IMR-90 (cell line): Measurements from ENCODE around the gene MIEF2. TPM values are rescaled to one million over a fixed set of nuclear protein-coding genes. Genes with fewer than 3 reads are reported as not detected.

Experiments
- ATAC-seq: fragments of 200-7000 bp; cut with Tn5 transposase; 2 replicates; pipeline ENCODE4 v1.9.1; 2020; ENCODE audit warnings: low read depth, mild to moderate bottlenecking, moderate library complexity
- BruUV-seq: library from RNA; stranded (reverse); fragments of 400-500 nt; replicated peaks from 2 replicates; lab custom pipeline; 2021; lab: Mats Ljungman, UMichigan
- CTCF ChIA-PET: fragments of 300-600 bp; formaldehyde crosslinking; extraction: SDS; loops from one replicate; lab custom pipeline; 2021; ENCODE audit warnings: antibody characterized with exemption; lab: Yijun Ruan, JAX
- POLR2A ChIA-PET: fragments of 300-600 bp; sonication (Branson Sonifier 250); formaldehyde crosslinking; loops from one replicate; lab custom pipeline; 2022; ENCODE audit warnings: antibody characterized with exemption; ENCODE audit not compliant: unreplicated experiment; lab: Charles Lee
- DNase-seq: peaks from one replicate; pipeline ENCODE4 v3.0.0; 2013
- H2AFZ ChIP-seq: replicated peaks from 2 replicates; pipeline ENCODE3; 2013; ENCODE audit warnings: low read length, mild to moderate bottlenecking; ENCODE audit not compliant: poor library complexity
- H2AK5ac ChIP-seq: 2 replicates; pipeline ENCODE4 v1.6.1; 2013; ENCODE audit warnings: low read depth, low read length, inconsistent platforms
- H2AK9ac ChIP-seq: replicated peaks from 2 replicates; pipeline ENCODE3; 2013; ENCODE audit warnings: mild to moderate bottlenecking, low read depth, low read length, moderate library complexity; ENCODE audit not compliant: poor library complexity
- H2BK120ac ChIP-seq: 2 replicates; pipeline ENCODE4 v1.6.1; 2013; ENCODE audit warnings: low read depth, low read length, inconsistent platforms
- H2BK15ac ChIP-seq: 3 replicates; pipeline ENCODE4 v1.6.1; 2013; ENCODE audit warnings: low read depth, low read length, inconsistent platforms
- H2BK20ac ChIP-seq: 2 replicates; pipeline ENCODE4 v1.6.1; 2013; ENCODE audit warnings: low read depth, mild to moderate bottlenecking, inconsistent platforms, low read length, moderate library complexity
- H2BK5ac ChIP-seq: 2 replicates; pipeline ENCODE4 v1.6.1; 2013; ENCODE audit warnings: mild to moderate bottlenecking, low read depth, low read length, inconsistent platforms; ENCODE audit not compliant: poor library complexity, severe bottlenecking
- H3K14ac ChIP-seq: replicated peaks from 2 replicates; pipeline ENCODE4 v1.6.1; 2013; ENCODE audit warnings: low read depth, low read length, inconsistent platforms
- H3K18ac ChIP-seq: 2 replicates; pipeline ENCODE4 v1.6.1; 2013; ENCODE audit warnings: low read depth, low read length, control low read depth
- H3K23ac ChIP-seq: 2 replicates; pipeline ENCODE4 v1.6.1; 2013; ENCODE audit warnings: low read depth, low read length, inconsistent platforms
- H3K27ac ChIP-seq: 2 replicates; pipeline ENCODE4 v1.5.1; 2013; ENCODE audit warnings: mild to moderate bottlenecking, control low read depth, low read length; ENCODE audit not compliant: insufficient read depth
- H3K27me3 ChIP-seq: 2 replicates; pipeline ENCODE4 v1.6.1; 2013; ENCODE audit warnings: low read length; ENCODE audit not compliant: control insufficient read depth, insufficient read depth
- H3K36me3 ChIP-seq: 2 replicates; pipeline ENCODE4 v1.6.1; 2013; ENCODE audit warnings: low read length, mixed read lengths; ENCODE audit not compliant: control insufficient read depth, insufficient read depth
- H3K4ac ChIP-seq: 2 replicates; pipeline ENCODE4 v1.6.1; 2013; ENCODE audit warnings: low read depth, low read length, inconsistent platforms
- H3K4me1 ChIP-seq: 2 replicates; pipeline ENCODE4 v1.6.1; 2013; ENCODE audit warnings: low read length, mixed read lengths; ENCODE audit not compliant: control insufficient read depth, insufficient read depth
- H3K4me2 ChIP-seq: 2 replicates; pipeline ENCODE4 v1.6.1; 2013; ENCODE audit warnings: low read depth, mild to moderate bottlenecking, control low read depth, low read length, moderate library complexity
- H3K4me3 ChIP-seq: 2 replicates; pipeline ENCODE4 v1.5.1; 2013; ENCODE audit warnings: low read depth, mild to moderate bottlenecking, control low read depth, low read length, moderate library complexity; ENCODE audit not compliant: insufficient read depth
- H3K56ac ChIP-seq: 2 replicates; pipeline ENCODE4 v1.6.1; 2013; ENCODE audit warnings: low read length, inconsistent platforms; ENCODE audit not compliant: insufficient read depth; ENCODE audit errors: extremely low read depth
- H3K79me1 ChIP-seq, 2 experiments: 2 replicates each; pipeline ENCODE4 v1.6.1; 2013; ENCODE audit warnings: low read length in 2 of 2, inconsistent platforms in 1 of 2, low read depth in 1 of 2
- H3K9ac ChIP-seq: 2 replicates; pipeline ENCODE4 v1.6.1; 2013; ENCODE audit warnings: low read depth, low read length, control low read depth
- H3K9me1 ChIP-seq: 2 replicates; pipeline ENCODE4 v1.6.1; 2013; ENCODE audit warnings: low read length, inconsistent platforms; ENCODE audit not compliant: insufficient read depth
- H3K9me3 ChIP-seq: 2 replicates; pipeline ENCODE4 v1.6.1; 2013; ENCODE audit warnings: low read length; ENCODE audit not compliant: control insufficient read depth, insufficient read depth
- H4K20me1 ChIP-seq: 2 replicates; pipeline ENCODE4 v1.6.1; 2013; ENCODE audit warnings: low read length, inconsistent platforms; ENCODE audit not compliant: insufficient read depth
- H4K5ac ChIP-seq: 2 replicates; pipeline ENCODE4 v1.6.1; 2013; ENCODE audit warnings: mild to moderate bottlenecking, low read depth, low read length, control low read depth
- H4K8ac ChIP-seq, 2 experiments: 2 replicates each; pipeline ENCODE4 v1.6.1; 2013; ENCODE audit warnings: low read depth in 2 of 2, low read length in 2 of 2, control low read depth in 1 of 2, inconsistent platforms in 1 of 2
- H4K91ac ChIP-seq: 2 replicates; pipeline ENCODE4 v1.6.1; 2013; ENCODE audit warnings: low read depth, low read length, inconsistent platforms; ENCODE audit not compliant: insufficient read depth
- CEBPB ChIP-seq: IDR thresholded peaks from 2 replicates; pipeline ENCODE4 v1.6.1; 2012; ENCODE audit warnings: low read depth, low read length, improper control_type of control experiment
- CHD1 ChIP-seq: IDR thresholded peaks from 2 replicates; pipeline ENCODE4 v1.6.1; 2012; ENCODE audit warnings: low read depth, low read length, improper control_type of control experiment
- ELK1 ChIP-seq: fragments of 150-350 bp; IDR thresholded peaks from 2 replicates; pipeline ENCODE4 v1.6.1; 2016; ENCODE audit warnings: low read depth, mild to moderate bottlenecking, low read length, moderate library complexity, borderline replicate concordance
- MAZ ChIP-seq: IDR thresholded peaks from 2 replicates; pipeline ENCODE4 v1.6.1; 2012; ENCODE audit warnings: low read depth, mild to moderate bottlenecking, low read length, improper control_type of control experiment, moderate library complexity, borderline replicate concordance
- MXI1 ChIP-seq: IDR thresholded peaks from 2 replicates; pipeline ENCODE4 v1.6.1; 2012; ENCODE audit warnings: low read depth, mild to moderate bottlenecking, low read length, moderate library complexity, borderline replicate concordance
- NFE2L2 ChIP-seq: fragments of 150-350 bp; IDR thresholded peaks from 2 replicates; pipeline ENCODE4 v1.6.1; 2016; ENCODE audit warnings: low read depth, mild to moderate bottlenecking, low read length
- POLR2A ChIP-seq: IDR thresholded peaks from 2 replicates; pipeline ENCODE4 v1.6.1; 2012; ENCODE audit warnings: mild to moderate bottlenecking, low read depth, low read length
- RAD21 ChIP-seq: IDR thresholded peaks from 2 replicates; pipeline ENCODE4 v1.6.1; 2012; ENCODE audit warnings: low read length, improper control_type of control experiment
- RFX5 ChIP-seq: IDR thresholded peaks from 2 replicates; pipeline ENCODE4 v1.8.0; 2012; ENCODE audit warnings: low read depth, mild to moderate bottlenecking, low read length, moderate library complexity
- WGBS, 2 experiments: methylation state at CpG; one replicate each; pipeline versions ENCODE4 v1.1.5 to v1.1.7; 2013; ENCODE audit warnings: missing lambda C conversion rate in 2 of 2; ENCODE audit not compliant: insufficient read length in 1 of 2; ENCODE audit errors: extremely low coverage in 2 of 2; 5-methylcytosine and 5-hydroxymethylcytosine counted together
- dilution Hi-C: fragments of 300-500 bp; cut with HindIII; formaldehyde crosslinking; loops from one replicate; pipeline ENCODE4 v1.14.3; 2018; ENCODE audit warnings: low sequenced_read_pairs; ENCODE audit not compliant: unreplicated experiment
- in situ Hi-C: fragments of 300-500 bp; cut with MboI; formaldehyde crosslinking; loops from 3 replicates; pipeline ENCODE4 v1.14.3; 2019; ENCODE audit warnings: low sequenced_read_pairs, inconsistent platforms, mixed read lengths
- intact Hi-C: fragments of 100-400 bp; cut with micrococcal nuclease; formaldehyde crosslinking; loops from 2 replicates; pipeline ENCODE4 v1.10.0; 2022
- polyA plus RNA-seq, 3 experiments: library from polyadenylated mRNA; depleted of rRNA; stranded (reverse); fragments of >200 nt; gene quantifications; 2 replicates each; pipeline ENCODE4 v1.2.3, GENCODE V29; 2012; ENCODE audit warnings: low replicate concordance in 1 of 3
- total RNA-seq: library from RNA; depleted of rRNA; stranded (reverse); fragments of >200 nt; gene quantifications from 2 replicates; pipeline ENCODE4 v1.2.3, GENCODE V29; 2012

Gene MIEF2
- total and polyA plus RNA-seq, 2 of the 4 experiments (the other 2 are of a cell fraction): 9.1 to 26.6 TPM

DNA sequence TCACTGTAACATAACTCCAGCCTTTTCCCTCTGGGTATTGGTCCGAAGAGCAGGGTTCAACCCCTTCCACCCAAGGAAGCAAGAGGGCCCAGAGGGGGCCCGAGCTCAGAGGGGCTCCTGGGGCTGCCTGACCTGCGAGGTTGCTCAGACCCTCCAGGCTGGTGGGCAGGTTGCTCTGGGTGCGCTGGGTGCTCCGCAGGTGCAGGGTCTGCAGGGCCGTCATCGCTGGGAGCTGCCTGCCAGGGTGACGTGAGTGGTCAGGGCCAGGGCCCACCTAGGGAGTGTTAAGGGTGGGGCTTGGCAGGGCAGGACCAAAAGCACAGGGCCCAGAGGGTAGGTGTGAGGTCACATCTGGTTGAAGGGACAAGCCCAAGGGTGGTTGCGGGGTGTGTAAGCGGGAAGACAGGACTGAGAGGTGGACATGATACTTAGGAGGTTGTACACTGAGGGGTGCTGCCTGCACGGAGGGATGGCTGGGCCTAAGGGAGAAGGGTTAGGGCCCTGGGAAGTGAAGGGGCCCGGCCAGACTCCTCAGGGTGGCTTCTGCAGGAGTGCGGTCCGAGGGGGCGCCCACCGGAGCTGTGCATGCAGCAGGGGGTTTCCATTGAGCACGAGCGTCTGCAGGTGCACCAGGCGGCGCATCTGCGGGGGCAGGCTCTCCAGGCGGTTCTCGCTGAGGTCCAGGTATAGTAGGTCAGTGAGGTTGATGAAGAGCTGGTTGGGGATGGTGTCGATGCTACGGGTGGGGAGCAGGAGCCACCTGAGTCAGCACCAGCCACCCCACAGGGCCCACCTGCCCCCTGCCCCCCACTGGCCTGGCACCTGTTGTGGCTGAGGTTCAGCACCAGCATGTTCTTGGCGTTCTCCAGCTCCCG lies 6.3 kb upstream of the MIEF2 start:
- Histone ChIP-seq H3K27ac (no peak overlapping the region), H3K4me3 (no peak overlapping the region), H2AK5ac (no peak overlapping the region), H3K14ac (no peak overlapping the region), H3K4ac (no peak overlapping the region), H3K18ac (no peak overlapping the region), H2AFZ (no peak overlapping the region), H2BK15ac (no peak overlapping the region), H3K4me1 (peaks cover 8% of the 10 kb centered on the region), H3K9me1 (no peaks in the 10 kb centered on the region), H3K9ac (no peak overlapping the region), H3K36me3 (peaks cover 67% of the 10 kb centered on the region), H3K23ac (no peak overlapping the region), H4K91ac (no peak overlapping the region), H3K27me3 (no peaks in the 10 kb centered on the region), H3K79me1 (peaks cover 15 to 65% of the 10 kb centered on the region in 2 experiments), H2BK20ac (no peak overlapping the region), H3K9me3 (no peaks in the 10 kb centered on the region), H3K56ac (no peak overlapping the region), H2BK5ac (no peak overlapping the region), H3K4me2 (no peak overlapping the region), H2BK120ac (no peak overlapping the region), H2AK9ac (no peak overlapping the region), H4K20me1 (peaks cover 26% of the 10 kb centered on the region), H4K5ac (no peak overlapping the region), H4K8ac (no peak overlapping the region)
- no peak for DNase-seq
- CTCF ChIA-PET: no interaction called here
- no peak for TF ChIP-seq POLR2A
- TF ChIP-seq ELK1: no peak
- TF ChIP-seq RFX5: no peak
- no peak for TF ChIP-seq CHD1
- TF ChIP-seq NFE2L2: no peak
- TF ChIP-seq MAZ: no peak
- no peak for TF ChIP-seq RAD21
- no peak for TF ChIP-seq CEBPB
- TF ChIP-seq MXI1: no peak
- POLR2A ChIA-PET: no interaction called here
- ATAC-seq: no peak
- in situ Hi-C loops: no loop called here
- intact Hi-C loops: no loop called here
- dilution Hi-C loops: no loop called here
- 96% methylated on average over 4 of the region's 27 CpGs; no CpG with 5 or more reads in 1 of the 2 experiments for WGBS, 2 experiments
- BruUV-seq: no TSS peak
